HG03045 (cell line): ENCODE data around the gene CAMTA1.

Experiments
- ATAC-seq: cut with Tn5 transposase; IDR thresholded peaks from one replicate; pipeline ENCODE4 v1.9.1; 2021; ENCODE audit warnings: mild to moderate bottlenecking, moderate library complexity; ENCODE audit not compliant: unreplicated experiment

CAMTA1 gene

DNA sequence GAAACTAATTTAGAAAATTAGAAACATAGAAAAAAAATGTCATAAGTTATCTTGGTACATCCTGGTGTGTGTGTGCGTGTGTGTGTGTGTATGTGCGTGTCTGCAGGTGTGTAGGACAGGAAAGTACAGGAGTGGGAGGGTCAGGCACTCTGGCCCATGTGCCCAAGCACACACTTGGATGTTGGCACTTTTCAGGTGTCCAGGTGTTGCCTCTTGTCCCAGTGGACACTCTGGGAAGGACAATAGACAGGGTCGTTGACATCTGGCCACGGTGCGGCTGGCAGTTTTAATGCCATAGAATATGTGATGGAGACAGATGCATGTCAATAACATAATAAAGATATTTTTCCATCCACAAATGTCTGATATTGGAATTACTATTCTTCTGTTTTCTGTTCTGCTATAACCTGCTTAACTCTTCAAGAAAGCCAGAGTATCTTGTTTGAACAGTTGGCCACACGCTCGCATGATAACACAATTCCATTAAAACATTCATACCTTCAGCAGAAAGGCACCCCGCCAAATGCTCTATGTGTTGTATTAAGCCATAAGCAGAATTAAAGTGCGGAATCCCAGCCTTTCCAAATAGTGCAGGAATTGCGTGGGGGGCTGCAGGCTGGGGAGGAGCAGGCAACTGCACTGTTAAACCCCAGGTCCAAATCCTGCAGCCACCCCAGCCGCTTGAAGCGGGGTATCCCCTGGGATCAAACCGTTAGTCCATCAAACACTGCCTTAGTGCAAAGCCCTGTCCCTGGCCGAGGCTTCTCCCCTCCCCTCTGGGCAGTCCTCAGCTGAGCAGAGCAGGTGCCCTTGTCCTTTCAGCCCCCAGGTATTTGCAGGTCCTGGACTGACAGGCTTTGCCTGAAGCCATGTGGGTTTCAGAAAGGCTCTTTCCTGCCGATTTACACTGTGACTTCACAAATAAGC lies 390.0 kb downstream of the CAMTA1 start:
- no peak for ATAC-seq

DNA sequence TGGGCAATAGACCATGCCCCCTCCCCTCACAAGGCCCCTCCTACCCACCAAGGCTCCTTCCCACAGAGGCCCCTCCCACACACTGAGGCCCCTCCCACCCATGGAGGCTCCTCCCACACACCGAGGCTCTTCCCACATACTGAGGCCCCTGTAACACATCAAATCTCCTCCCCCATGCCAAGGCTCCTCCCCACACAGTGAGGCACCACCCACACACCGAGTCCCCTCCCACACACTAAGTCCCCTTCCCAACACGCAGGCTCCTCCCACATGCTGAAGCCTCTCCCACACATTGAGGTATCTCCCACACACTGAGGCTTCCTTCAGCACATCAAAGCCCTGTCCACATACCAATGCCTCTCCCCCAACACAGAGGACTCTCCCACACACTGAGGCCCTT lies 391.8 kb downstream of the CAMTA1 start:
- no peak for ATAC-seq

DNA sequence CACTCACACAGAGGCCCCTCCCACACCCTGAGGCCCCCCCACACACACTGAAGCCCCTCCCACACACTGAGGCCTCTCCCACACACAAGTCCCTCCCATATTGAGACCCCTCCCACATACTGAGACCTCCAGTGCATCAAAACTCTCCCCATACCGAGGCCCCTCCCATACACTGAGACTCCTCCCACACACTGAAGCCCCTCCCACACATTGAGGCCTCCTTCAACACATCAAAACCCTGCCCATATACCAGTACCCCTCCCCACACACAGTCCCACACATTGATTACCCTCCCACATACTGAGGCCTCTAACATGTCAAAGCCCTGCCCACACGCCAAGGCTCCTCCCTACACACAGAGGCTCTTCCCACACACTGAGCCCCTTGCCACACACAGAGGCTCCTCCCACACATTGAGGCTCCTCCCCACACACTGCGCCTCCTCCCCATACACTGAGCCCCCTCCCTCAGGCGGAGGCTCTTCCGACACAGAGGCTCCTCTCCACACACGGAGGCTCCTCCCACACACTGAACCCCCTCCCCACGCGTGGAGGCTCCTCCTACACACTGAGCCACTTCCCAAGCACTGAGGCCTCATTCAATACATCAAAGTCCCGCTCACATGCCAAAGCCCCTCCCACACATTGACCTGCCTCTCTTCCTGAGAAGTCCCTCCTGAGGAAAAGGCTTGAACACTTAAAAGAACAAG lies 392.3 kb downstream of the CAMTA1 start:
- no peak for ATAC-seq

DNA sequence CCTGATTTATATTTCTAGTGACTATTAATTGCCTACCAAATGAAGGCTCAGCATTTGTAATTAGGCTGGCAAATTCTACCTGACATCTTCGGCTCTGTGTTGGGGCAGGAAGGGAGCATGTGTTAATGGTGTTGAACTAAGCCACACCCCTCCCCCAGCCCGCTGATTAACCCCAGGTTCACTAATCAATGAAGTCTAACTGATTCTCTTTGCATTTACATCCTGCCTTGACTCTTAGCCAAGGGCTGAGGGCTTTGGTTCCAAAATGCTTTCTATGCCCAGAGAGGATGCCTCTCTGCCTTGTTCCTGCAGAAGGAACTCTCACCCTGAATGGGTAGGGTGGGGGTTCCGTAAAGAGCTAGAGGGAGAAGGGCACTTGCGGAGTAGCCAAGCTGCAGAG lies 393.1 kb downstream of the CAMTA1 start:
- no peak for ATAC-seq

DNA sequence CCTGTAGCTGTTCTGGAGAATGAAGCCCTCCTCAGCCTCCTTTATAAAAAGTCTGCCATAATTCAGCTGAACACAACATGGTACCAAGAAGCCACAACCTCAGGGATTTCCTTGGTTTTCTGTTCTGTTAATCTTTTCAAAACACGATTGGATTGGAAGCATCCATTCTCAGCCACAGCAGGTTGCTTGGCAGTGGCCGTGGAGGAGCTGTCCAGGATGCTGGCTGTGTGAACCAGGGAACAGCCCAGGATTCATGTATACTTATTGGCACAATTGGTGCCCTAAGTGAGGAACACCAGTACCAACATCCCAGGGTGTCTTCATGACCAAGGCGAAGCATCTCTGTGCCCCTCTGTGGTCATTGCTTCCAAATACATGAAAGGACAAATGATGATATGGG lies 393.5 kb downstream of the CAMTA1 start:
- no peak for ATAC-seq

DNA sequence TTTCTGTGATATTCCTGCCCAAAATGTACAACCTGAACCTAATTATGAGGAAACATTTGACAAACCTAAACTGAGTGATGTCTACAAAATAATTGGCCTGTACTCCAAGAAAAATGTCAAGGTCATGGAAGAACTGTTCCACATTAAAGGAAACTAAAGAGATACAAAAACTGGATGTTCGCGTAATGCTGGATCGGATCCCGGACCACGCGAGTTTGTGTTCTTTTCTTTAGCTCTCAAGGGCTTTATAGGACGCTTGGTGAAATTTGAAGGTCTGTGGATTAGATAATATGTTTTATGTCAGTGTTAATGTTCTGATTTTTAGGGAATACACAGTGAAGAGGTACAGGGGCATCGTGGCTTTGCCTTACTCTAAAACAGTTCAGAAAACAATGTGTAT lies 400.5 kb downstream of the CAMTA1 start:
- ATAC-seq: no peak

DNA sequence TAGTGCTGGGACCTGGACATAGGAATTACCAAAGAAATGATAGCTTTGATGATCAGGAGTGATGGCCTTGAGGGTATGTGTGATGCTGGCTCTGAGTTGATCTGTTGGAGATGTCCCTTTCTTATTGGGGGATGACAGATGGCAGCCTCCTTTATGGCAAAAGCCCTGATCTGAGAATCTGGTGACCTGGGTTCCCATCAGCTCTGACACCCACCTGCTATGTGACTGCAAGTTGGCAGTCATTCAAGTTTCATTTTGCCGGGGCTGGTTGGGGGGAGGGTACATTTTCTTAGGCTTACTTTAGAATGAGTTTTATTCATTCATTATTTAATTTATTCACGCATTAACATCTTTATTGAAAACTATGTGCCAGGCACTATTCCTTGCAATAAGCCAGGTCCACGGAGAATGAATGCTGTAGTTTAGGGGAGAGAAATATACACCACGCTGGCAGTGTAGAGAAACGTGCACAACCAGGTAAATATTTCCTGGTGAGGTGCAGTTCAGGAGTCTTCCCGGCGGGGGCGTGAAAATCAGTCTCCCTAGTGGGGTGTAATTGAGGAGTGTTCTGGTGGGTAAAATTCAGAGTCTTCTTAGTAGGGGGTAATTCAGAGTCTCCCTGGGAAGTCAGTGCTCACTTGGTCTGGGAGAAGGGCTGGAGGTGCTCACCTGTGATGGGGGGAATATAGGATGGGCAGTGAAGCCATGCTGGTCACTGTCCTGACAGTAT lies 401.3 kb downstream of the CAMTA1 start:
- no peak for ATAC-seq

DNA sequence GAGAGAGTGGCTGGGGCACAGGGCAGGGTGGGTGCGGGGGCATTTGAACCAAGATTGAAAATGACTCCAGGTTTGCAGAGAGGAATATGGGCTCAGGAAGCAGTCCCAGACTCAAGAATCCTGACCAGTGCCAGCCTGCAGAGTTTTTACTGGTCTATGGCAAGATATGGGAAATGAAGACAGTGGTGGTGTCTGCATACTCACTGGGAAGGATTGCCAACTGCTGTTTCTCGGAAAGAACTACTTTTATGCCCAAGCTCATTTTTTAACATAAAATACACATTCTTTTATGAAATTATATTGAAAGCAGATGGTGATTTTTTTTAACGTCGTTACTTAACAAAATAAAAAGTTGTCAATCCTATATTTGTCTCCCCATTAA lies 401.8 kb downstream of the CAMTA1 start:
- ATAC-seq: no peak

DNA sequence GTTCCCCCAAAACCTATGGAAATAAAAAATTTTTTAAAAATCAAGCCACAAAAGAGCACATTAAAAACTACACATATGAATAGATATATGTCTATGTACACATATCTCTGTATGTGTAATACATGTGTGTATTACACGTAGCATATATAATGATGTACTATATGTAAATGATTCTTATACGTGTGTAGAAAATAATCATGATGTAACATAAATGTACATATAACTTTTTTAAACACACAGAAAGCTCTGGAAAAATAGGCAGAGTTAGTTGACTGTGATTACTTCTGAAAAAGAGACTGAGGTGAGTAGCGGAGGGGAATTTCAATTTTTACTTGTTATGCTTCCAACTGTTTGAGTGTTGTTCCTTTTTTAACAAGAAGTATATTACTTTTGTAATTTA lies 405.0 kb downstream of the CAMTA1 start:
- ATAC-seq: no peak

DNA sequence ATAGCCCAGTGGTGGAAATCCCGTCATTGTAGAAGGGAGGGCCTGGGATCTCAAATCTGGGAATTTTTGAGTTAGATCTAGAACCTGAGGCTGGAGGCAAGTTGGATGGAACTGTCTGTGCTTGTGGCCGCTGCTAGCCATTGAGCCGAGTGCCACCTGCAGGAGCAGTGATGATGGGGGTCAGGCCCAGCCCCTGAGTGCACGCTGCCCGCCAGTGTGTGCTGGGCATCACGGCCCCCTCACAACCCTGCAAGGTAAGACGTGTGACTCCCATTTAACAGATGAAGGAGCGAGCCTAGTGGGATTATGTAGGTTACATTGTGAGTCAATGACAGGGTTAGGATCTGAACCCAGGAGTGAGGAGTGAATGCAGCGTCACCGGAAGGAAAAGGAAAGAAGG lies 407.2 kb downstream of the CAMTA1 start:
- ATAC-seq: no peak

DNA sequence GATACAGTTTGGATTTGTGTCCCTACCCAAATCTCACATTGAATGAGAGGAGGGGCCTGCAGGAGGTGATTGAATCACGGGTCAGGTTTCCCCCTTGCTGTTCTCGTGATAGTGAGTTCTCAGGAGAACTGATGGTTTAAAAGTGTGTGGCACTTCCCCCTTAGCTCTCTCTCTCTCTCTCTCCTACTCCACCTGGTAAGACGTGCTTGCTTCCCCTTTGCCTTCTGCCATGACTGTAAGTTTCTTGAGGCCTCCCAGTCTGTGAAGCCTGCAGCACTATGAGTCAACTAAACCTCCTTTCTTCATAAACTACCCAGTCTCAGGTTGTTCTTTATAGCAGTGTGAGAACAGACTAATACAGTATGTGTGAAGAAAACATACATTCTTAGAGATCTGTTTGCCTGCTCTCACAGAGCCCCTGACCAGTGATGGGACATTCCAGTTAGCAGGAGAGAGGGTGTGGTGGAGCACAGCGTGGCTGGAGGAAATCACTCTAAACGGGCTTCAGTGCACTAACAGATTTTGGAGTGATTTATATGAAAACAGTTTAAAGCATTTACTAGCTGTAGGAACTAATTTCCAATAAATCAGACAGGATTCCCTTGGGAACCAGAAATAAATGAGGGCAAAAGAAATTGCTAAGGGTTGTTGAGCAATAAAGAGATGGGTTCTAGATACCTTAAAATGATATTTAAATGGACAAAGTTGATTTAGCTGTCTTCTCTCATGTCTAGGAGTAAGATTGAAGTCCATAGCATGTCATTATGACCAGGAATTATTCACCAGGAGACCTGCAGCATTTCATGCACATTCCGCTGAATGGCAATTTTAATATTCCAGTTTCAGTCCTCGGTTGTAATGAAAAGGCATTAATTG lies 411.0 kb downstream of the CAMTA1 start:
- ATAC-seq: no peak

DNA sequence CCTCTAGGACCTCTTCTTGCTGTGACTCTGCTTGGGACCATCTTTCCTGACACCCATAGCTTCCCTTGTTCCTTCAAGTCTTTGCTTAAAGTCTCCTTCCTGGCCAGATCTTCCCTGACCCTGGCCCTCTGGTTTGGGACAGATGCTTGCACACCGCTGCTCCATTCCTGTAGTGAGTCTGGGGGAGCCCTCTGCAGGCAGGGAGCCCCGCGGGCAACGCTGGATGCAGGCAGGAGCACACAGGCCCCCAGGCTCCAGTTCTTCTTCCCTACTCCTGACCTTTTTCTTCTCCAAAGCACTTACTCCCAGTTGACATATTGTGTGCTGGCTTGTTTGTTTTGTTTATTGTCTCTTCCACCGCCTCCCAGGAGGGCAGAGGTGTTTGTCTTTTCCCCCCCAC lies 413.4 kb downstream of the CAMTA1 start:
- no peak for ATAC-seq

DNA sequence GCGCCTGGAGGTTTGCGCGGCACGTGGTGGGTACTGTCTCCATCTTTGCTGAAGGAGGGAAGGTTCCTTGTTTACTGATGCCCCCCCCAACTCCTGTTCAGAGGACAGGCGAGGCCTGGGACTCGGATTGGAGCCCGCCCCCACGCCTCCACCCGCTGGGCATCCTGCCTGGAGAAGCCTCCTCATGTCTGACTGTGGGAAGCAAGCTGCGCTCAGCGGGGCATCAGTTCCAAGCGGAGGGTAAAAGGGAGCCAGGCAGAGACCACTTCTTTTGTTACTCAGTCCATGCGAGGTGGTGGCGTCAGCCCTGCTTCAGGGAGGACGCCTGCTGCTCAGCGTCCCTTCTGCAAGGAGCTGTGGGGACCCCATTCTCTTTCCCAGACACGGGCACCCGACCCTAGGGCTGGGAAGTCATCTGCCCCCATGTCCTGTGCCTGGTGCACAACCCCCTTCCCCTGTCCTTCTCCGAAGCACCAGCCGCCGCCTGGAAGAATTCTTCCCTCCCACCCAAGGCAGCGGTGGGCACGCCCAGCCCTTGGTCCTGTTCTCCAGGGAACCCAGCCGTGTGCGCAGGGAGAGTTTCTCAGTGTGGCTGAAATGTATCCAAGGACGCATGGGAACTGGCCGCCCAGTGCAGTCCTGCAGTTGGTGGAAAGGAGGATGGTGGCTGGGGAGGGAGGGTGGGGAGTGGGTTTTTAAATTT lies 414.0 kb downstream of the CAMTA1 start:
- no peak for ATAC-seq

DNA sequence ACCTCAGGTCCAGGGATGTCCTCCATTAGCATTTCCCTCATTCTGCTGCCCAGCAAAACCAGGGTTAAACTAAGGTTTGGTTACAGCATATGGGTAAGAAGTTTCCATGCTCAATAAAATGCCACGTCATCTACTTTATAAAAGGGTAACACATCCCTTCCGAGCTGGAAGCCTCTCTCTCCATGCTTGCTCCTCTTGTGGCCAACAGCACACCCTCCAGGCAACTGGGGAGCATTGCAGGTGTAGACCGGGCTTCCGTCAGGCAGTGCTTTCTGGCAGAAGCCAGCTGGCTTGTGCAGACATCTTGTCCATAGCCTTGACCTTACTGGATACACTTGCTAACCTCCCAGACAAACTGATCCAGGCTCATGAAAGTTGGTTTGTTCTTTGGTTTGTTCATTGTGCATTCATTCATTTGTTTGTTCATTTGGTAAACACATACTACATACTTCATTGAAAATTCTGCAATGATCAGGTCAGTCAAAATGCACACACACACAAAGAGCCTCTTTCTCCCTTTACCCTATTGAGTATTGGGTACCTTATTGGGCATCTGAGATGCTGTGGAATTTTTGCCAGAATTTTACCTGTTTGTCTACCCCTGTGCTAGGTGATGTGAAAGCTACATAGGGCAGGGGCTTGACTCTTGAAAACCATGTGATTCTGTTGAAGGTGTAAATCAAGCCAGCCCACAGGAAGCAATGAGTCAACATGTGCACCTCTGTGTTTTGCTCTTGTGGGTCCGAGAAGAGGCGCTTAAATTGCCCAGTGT lies 422.8 kb downstream of the CAMTA1 start:
- no peak for ATAC-seq

DNA sequence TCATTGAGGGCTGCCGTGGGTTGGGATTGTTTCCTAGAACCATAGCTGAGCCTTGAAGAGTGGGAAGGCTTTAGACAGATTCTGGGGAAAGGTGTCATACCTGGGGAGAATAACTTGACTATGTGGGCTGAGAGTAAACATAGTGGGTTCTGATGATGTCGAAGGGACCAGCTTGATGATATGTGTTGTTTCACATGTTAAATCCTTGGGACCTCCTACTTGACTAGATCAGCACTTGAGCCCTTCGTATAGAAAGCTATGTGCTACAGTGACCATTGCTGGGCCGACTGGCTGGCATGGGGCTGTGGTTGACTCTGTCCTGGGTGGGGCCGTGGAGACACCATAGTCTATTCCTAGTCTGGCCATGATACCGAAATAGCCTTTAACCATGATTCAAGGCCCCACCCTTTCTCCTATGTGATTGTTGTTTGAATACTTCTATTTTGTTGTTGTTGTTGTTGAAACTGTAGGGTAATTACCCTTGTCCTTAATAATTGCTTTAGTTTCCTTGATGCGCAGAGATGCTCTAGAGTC lies 423.5 kb downstream of the CAMTA1 start:
- ATAC-seq: no peak

DNA sequence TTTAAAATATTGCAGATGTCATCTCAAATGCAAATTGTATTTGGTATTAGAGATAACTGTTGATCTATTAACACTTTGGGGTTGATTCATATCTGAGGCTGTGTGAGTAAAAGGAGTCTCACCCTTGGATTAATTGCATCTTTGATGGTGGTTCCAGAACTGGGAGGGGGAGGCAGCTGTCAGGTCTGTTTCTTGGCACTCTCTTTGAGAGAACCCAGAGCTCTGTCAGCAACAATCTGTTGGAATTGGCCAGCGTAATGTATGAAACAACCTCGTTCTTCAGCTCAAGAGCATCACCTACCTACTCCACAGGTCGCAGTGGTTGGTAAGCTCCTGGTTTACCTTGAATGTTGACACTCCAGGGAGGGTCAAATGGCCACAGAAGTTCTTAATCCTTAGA lies 424.1 kb downstream of the CAMTA1 start:
- ATAC-seq: no peak

DNA sequence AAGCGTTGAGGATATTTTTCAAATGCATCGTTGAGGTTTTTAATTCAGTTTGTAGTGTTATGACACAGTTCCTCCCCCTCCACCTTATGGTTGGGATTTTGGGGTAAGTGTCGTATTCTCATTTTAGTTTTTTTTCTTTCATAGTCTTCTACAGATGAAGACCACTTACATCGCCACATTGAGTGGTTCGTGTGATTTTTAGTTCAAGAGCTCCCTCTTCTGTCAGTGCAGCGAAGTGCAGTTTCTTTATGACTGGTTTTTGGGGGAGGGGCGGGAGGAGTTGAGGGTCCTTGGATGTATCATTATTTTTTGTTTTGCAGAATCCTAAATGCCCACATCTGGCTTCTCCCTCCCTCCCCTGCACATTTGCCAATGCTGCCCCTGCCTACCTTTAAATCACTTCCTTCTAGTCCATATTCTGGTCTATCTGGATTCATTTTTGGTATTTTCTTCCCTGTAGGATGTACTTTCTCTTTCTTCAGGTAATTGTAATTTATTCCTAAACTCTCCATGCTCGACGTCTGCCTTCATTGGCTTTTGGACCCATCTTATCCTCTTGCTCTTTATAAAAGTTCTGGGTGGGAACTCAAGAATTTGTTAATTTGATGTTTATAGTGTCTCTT lies 433.1 kb downstream of the CAMTA1 start:
- no peak for ATAC-seq

DNA sequence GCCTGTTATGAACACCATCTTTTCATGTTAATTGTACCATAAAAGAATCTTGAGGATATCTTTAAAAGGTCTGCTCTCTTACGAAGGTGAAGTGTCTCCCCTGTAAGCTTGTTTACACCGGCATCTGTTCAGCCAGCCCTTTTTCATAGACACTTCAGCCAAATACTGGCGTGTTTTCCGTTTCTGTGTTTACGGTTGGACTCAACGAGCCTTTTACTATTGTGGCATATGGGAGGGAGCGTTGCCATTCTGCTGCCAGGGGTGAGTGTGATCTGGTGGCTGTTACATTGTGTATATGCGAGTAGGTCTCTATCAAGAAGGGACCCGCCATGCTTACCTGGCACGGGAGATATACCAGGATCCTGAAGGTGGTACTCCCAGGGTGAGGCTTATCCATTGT lies 433.8 kb downstream of the CAMTA1 start:
- no peak for ATAC-seq

DNA sequence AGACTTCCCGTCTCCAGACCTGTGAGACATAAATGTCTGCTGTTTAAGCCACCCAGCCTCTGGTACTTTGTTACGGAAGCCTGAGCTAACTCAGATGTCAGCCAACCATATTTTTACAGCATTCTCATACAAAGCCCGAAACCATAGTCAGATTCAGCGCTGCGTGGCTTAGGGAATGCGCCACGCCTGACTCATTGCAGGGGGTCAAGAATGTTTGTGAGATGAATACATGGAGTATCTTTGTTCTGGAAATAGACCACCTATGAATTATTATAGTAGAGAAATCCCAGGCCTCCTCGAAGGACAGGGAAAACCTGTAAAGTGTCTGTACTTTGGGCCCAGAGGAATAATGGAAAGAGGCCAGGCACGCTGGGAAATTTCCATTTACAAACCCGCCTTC lies 434.8 kb downstream of the CAMTA1 start:
- ATAC-seq: no peak
